Measurements from ENCODE around the gene F11R.

Gene F11R

DNA sequence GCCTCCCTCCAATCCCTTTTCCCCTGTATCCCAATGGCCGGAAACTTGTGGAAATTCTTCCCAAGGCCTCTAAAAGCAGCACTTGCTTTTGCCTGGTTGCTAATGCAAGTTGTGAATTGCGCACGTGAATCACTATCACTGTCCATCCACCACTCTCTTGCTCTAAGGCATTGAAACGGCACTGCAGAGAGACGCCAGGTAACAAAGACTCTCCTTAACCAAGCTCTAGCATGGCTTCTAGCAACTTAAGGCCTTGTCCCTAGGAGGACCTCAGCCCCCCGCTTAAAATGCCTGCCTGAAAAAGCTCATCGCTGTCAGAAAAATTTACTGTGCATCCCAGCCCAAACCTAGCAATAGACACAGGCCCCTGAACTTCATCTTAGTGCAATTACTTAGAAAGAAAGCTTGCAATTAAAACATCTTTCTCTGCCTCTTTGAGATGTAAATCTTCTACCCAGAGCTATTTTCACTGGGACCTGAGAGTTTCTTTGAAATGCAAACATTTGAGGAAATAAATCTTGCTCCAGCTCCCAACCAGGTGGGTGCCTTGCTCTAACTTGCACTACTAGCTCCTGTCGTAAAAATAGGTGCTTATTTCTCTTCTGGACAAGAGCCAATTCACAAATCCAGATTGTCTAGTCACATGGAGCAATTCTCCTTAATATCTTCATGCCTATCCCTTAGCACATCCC is 33.4 kb downstream of the F11R start:
- no peak overlapping the region for H3K27ac ChIP-seq
- TF ChIP-seq CTCF (IDR thresholded peaks at IDR 0.05) (no peak), ZFX (IDR thresholded peaks at IDR 0.05; ENCODE audit: borderline replicate concordance) (no peak)

DNA sequence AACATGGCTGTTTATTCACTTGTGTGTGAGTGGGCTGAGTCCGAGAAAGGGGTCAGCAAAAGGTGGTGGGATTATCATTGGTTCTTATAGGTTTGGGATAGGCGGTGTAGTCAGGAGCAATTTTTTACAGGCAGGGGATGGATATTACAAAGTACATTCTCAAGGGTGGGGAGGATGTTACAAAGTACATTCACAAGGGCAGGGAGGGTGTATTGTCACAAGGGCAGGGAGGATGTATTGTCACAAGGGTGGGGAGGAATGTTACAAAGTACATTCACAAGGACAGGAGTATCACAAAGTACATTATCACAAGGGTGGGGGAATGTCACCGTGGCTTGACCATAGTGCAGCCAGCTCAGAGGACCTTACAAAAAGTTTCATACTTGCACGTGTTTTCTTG is 35.2 kb downstream of the F11R start:
- H3K27ac ChIP-seq, result no peak overlapping the region
- TF ChIP-seq CTCF (IDR thresholded peaks at IDR 0.05) (no peak), ZFX (IDR thresholded peaks at IDR 0.05; ENCODE audit: borderline replicate concordance) (no peak)

DNA sequence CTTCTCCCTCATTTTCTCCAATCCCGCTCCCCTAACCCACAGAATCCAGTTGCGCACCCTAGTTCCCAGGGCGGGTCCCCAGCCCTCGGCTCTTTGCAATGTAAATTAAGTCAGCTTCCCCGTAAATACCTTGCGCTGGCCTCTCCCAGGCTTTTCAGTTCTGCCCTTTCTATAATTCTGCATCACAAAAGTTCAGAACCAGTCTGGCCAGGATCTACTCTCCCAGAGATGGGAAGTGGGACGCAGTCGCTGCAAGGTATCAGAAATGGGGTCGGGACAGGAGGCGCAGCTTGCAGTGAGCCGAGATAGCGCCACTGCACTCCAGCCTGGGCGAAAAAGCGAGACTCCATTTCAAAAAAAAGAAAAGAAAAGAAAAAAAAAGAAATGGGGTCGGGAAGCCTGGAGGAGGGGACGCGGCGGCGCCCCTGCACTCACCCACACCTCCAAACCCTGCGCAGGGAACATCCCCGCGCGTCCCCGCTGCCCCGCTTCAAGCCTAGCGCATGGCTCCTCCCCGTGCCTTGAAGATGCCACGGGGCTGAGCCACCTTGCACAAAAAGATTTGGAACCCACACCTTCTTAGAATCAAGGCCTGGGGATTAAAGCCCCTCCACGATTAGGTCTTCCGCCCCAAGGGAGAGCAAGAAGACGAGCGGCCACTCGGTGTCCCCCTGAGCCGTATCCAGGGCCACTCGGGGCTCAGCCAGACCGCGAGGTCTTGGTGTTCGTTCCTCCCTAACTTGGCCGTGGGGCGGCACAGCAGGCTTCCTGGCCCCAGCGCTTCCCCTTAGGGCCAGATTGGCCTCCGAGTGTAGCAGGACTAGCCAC is 39.2 kb downstream of the F11R start:
- no peak overlapping the region for H3K27ac ChIP-seq
- no peak for TF ChIP-seq ZFX (IDR thresholded peaks at IDR 0.05; ENCODE audit: borderline replicate concordance)
- no peak for TF ChIP-seq CTCF (IDR thresholded peaks at IDR 0.05)

GRCh38 chr1:160979286-160979685 is 41.7 kb downstream of the F11R start:
- TF ChIP-seq ZFX (IDR thresholded peaks at IDR 0.05; ENCODE audit: borderline replicate concordance) (no peak), CTCF (IDR thresholded peaks at IDR 0.05) (no peak)
- H3K27ac ChIP-seq, result no peak overlapping the region

DNA sequence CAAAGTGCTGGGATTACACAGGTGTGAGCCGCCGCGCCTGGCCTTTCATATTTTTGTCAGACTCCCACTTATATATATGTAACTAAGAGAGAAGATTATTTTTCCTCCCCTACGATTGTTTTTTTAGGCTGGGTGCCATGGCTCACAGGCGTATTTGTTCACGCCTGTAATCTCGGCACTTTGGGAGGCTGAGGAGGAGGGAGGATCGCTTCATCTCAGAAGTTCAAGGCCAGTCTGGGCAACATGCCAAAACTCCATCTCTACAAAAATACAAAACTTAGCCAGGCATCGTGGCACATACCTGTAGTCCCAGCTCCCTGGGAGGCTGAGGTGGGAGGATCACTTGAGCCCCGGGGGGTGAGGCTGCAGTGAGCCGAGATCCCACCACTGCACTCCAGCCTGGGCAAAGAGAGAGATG is 42.4 kb downstream of the F11R start:
- TF ChIP-seq CTCF (IDR thresholded peaks at IDR 0.05) (no peak), ZFX (IDR thresholded peaks at IDR 0.05; ENCODE audit: borderline replicate concordance) (no peak)
- H3K27ac ChIP-seq, result no peak overlapping the region

DNA sequence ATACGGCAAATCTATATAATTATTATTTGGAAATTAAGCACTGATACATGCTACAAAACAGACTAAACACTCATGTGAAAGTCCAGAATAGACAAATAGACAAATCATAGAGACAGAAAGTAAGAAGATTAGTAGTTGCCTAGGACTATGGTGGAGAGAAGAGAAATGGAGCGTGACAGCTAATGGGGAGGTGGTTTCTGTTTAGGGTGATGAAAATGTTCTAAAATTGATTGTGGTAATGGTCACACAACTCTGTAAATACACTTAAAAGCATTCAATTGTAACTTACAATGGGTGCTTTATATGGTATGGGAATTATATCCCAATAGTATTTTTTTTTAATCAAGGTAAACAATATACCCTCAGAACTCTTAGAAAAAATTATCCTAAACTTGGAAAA is 45.9 kb downstream of the F11R start:
- H3K27ac ChIP-seq, result no peak overlapping the region
- no peak for TF ChIP-seq CTCF (IDR thresholded peaks at IDR 0.05)
- TF ChIP-seq ZFX (IDR thresholded peaks at IDR 0.05; ENCODE audit: borderline replicate concordance), result no peak

DNA sequence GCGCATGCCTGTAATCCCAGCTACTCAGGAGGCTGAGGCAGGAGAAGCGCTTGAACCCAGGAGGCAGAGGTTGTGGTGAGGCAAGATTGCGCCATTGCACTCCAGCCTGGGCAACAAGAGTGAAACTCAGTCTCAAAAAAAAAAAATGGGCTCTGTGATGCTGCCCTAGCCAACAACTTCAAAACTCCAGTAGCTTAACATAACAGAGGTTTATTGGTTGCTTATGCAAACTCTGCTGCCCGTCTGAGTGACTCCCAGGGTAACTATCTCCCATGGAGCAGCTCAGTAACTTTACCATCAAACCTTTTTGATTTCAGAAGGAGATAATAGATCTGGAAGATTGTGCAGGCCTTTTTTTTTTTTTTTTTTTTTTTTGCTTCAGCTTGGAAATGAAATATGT is 47.5 kb downstream of the F11R start:
- no peak for TF ChIP-seq CTCF (IDR thresholded peaks at IDR 0.05)

More for the DNA sequence above, 47.5 kb downstream of the F11R start:
- no peak overlapping the region for H3K27ac ChIP-seq

All from 22Rv1 (cell line).